Globus pallidus (tissue), 1 donor: ENCODE results near the gene LGALS1.
A peak's percentile ranks its signal among the peaks of the same experiment; 100 is the strongest.

Experiments
- DNase-seq: peaks from one replicate; pipeline ENCODE4 v3.0.0-alpha.2; 2015; ENCODE audit warnings: low spot score

Gene LGALS1

GRCh38 chr22:37662039-37662438, 13.4 kb upstream of the LGALS1 start:
- DNase-seq, result no peak

GRCh38 chr22:37663521-37664140, 11.8 kb upstream of the LGALS1 start:
- no peak for DNase-seq

- DNase-seq, result peak; percentile 97
Observed at GRCh38 chr22:37664249-37665101, 11.0 kb upstream of the LGALS1 start.

GRCh38 chr22:37665487-37665886, 9.9 kb upstream of the LGALS1 start:
- no peak for DNase-seq

GRCh38 chr22:37669586-37669985, 5.8 kb upstream of the LGALS1 start:
- DNase-seq, result no peak

- DNase-seq, result no peak
Observed at GRCh38 chr22:37672206-37672919, 3.1 kb upstream of the LGALS1 start.

GRCh38 chr22:37672920-37673455, 2.4 kb upstream of the LGALS1 start:
- no peak for DNase-seq

GRCh38 chr22:37674248-37674647, 1.2 kb upstream of the LGALS1 start:
- no peak for DNase-seq

- no peak for DNase-seq
Observed at GRCh38 chr22:37675930-37676735, 697 bp downstream of the LGALS1 start.

GRCh38 chr22:37676736-37677492, 1.5 kb downstream of the LGALS1 start:
- DNase-seq, result no peak

GRCh38 chr22:37677493-37677974, 2.1 kb downstream of the LGALS1 start:
- no peak for DNase-seq

- DNase-seq, result no peak
Observed at GRCh38 chr22:37678372-37678771, 2.9 kb downstream of the LGALS1 start.

GRCh38 chr22:37679670-37680069, 4.2 kb downstream of the LGALS1 start:
- no peak for DNase-seq

- no peak for DNase-seq
Observed at GRCh38 chr22:37680191-37680851, 4.9 kb downstream of the LGALS1 start.

GRCh38 chr22:37681001-37681424, 5.6 kb downstream of the LGALS1 start:
- DNase-seq, result no peak

- DNase-seq, result no peak
Observed at GRCh38 chr22:37681556-37682049, 6.2 kb downstream of the LGALS1 start.

GRCh38 chr22:37684803-37685615, 9.6 kb downstream of the LGALS1 start:
- DNase-seq, result no peak

- peak; percentile 85 for DNase-seq
Observed at GRCh38 chr22:37686002-37686982, 10.9 kb downstream of the LGALS1 start, which contains the start of gene NOL12. Gene NOL12 (plus strand): TSS chr22:37686343. CDS start chr22:37686393, 50 bp downstream.
